Measurements from ENCODE around the gene SH3PXD2B. TPM values are rescaled to one million over a fixed set of nuclear protein-coding genes. Genes with fewer than 3 reads are reported as not detected.

The SH3PXD2B gene
- total RNA-seq, 1 experiment from 2014 or later, result 27.5 TPM

DNA sequence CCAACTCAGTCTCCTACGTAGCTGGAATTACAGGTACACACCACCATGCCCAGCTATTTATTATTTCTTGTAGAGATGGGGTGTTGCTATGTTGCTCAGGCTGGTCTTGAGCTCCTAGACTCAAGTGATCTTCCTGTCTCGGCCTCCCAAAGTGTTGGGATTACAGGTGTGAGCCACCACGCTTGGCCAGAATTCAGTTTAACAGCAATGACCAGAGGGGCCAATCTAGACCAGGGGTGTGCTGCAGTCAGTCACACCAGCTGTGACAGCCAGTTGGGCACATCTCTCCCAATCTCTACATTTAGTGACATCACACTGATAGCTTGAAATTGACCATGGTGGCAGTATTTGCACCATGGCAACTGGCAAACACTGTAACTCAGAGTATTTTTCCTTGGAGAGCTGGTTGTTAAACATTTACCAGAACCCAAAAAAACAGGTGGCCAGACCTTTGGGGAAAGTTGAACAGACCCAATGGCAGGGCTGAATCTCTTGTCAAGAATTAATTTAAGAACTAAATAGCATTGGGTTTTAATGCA lies 103.0 kb downstream of the SH3PXD2B start:
- H4K20me1 ChIP-seq (ENCODE audit: insufficient read depth), result no peaks in the 10 kb centered on the region
- intact Hi-C loops (cut with micrococcal nuclease), result no loop called here
- H3K27ac ChIP-seq (ENCODE audit: low read depth, low read length), result no peak overlapping the region

More for the DNA sequence above, 103.0 kb downstream of the SH3PXD2B start:
- TF ChIP-seq EGR1 (IDR thresholded peaks at IDR 0.05; ENCODE audit: low read depth), result no peak
- TF ChIP-seq ELF1 (IDR thresholded peaks at IDR 0.05; ENCODE audit: borderline replicate concordance, low read depth), result no peak
- no peak for TF ChIP-seq SP1 (IDR thresholded peaks at IDR 0.05; ENCODE audit: low read depth)
- TF ChIP-seq REST (IDR thresholded peaks at IDR 0.05; ENCODE audit: low read depth), result no peak
- TF ChIP-seq, protein P1, sequence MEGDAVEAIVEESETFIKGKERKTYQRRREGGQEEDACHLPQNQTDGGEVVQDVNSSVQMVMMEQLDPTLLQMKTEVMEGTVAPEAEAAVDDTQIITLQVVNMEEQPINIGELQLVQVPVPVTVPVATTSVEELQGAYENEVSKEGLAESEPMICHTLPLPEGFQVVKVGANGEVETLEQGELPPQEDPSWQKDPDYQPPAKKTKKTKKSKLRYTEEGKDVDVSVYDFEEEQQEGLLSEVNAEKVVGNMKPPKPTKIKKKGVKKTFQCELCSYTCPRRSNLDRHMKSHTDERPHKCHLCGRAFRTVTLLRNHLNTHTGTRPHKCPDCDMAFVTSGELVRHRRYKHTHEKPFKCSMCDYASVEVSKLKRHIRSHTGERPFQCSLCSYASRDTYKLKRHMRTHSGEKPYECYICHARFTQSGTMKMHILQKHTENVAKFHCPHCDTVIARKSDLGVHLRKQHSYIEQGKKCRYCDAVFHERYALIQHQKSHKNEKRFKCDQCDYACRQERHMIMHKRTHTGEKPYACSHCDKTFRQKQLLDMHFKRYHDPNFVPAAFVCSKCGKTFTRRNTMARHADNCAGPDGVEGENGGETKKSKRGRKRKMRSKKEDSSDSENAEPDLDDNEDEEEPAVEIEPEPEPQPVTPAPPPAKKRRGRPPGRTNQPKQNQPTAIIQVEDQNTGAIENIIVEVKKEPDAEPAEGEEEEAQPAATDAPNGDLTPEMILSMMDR (IDR thresholded peaks at IDR 0.05 in 2 of 3, conservative IDR thresholded peaks at IDR 0.05 in 1 of 3; ENCODE audit: borderline replicate concordance in 1 of 3, insufficient read depth in 1 of 3, low read depth in 2 of 3, low read length in 2 of 3), result no peak
- no peak for TF ChIP-seq JUND (IDR thresholded peaks at IDR 0.05)
- no peak for TF ChIP-seq SIN3A (IDR thresholded peaks at IDR 0.05; ENCODE audit: low read depth)
- no peak for TF ChIP-seq CEBPB (IDR thresholded peaks at IDR 0.05; ENCODE audit: low read depth)
- no peak for TF ChIP-seq MAX (IDR thresholded peaks at IDR 0.05)
- H3K27me3 ChIP-seq (ENCODE audit: insufficient read depth, low read length), result no peaks in the 10 kb centered on the region
- peaks cover 2 to 12% of the 10 kb centered on the region in 2 experiments; a peak in 2 of 4 replicates for H3K36me3 ChIP-seq (ENCODE audit: control insufficient read depth in 1 of 2, insufficient read depth in 2 of 2, low read length in 2 of 2)
- no peak overlapping the region for H2AFZ ChIP-seq (ENCODE audit: low read depth, low read length, poor library complexity, severe bottlenecking)
- no peak overlapping the region for H3K9ac ChIP-seq (ENCODE audit: low read length)
- no peaks in the 10 kb centered on the region for H3K9me2 ChIP-seq (ENCODE audit: insufficient read depth)
- ChIA-PET RAD21 (ENCODE audit: low non-redundant PET in 1 of 2, low total read pairs in 2 of 2, uncharacterized antibody in 2 of 2, unreplicated experiment in 2 of 2) (no interaction called here), CTCF (no interaction called here), POLR2A (no interaction called here)
- no TSS peak for BruUV-seq (replicated peaks)
- H3K9me3 ChIP-seq (ENCODE audit: control insufficient read depth in 1 of 2, insufficient read depth in 1 of 2, low read depth in 1 of 2, low read length in 2 of 2), result no peaks in the 10 kb centered on the region
- ATAC-seq, result no peak
- H3K4me2 ChIP-seq (ENCODE audit: low read length), result no peak overlapping the region
- no peak overlapping the region for H3K4me3 ChIP-seq (replicated peaks in 1 of 2; ENCODE audit: low read depth in 1 of 2, low read length in 2 of 2)
- DNase-seq (ENCODE audit: low read depth, low spot score), result no peak
- no peaks in the 10 kb centered on the region for H3K79me2 ChIP-seq (ENCODE audit: insufficient read depth, low read length)
- no peaks in the 10 kb centered on the region for H3K4me1 ChIP-seq (ENCODE audit: control insufficient read depth in 1 of 2, insufficient read depth in 2 of 2, low read length in 2 of 2)

All from HCT116 (cell line).